ENCODE results near the gene AKT2. TPM values are rescaled to one million over a fixed set of nuclear protein-coding genes. Genes with fewer than 3 reads are reported as not detected.

The AKT2 gene
- total RNA-seq, 2 donors from 2014 or later = 190 to 208 TPM

- Histone ChIP-seq H3K4me1 (ENCODE audit: control insufficient read depth, insufficient read depth, low read length) (no peaks in the 10 kb centered on the region), H3K27ac (ENCODE audit: low read depth, low read length) (no peak overlapping the region), H3K9ac (ENCODE audit: extremely low read depth, low read length, poor library complexity, severe bottlenecking) (no peak overlapping the region), H3K9me3 (ENCODE audit: control insufficient read depth, low read length) (no peaks in the 10 kb centered on the region), H3K4me3 (ENCODE audit: low read length) (no peak overlapping the region), H3K27me3 (ENCODE audit: control insufficient read depth, insufficient read depth, low read length, poor library complexity, severe bottlenecking) (no peaks in the 10 kb centered on the region), H3K36me3 (ENCODE audit: control insufficient read depth, insufficient read depth, low read length) (peaks cover 17% of the 10 kb centered on the region)
- no peaks in the 10 kb centered on the region for H3K27me3 Mint-ChIP-seq (ENCODE audit: insufficient read depth)
- no peak for DNase-seq
- WGBS, 2 experiments (ENCODE audit: insufficient coverage in 1 of 2, insufficient read length in 1 of 2) = 93 to 94% methylated on average over 5 of the region's 5 CpGs
- H3K9me3 Mint-ChIP-seq = no peaks in the 10 kb centered on the region
- no peak overlapping the region for H3K4me3 Mint-ChIP-seq
- H3K36me3 Mint-ChIP-seq (ENCODE audit: low read depth) = peaks cover 13% of the 10 kb centered on the region
- TF ChIP-seq, protein P1, sequence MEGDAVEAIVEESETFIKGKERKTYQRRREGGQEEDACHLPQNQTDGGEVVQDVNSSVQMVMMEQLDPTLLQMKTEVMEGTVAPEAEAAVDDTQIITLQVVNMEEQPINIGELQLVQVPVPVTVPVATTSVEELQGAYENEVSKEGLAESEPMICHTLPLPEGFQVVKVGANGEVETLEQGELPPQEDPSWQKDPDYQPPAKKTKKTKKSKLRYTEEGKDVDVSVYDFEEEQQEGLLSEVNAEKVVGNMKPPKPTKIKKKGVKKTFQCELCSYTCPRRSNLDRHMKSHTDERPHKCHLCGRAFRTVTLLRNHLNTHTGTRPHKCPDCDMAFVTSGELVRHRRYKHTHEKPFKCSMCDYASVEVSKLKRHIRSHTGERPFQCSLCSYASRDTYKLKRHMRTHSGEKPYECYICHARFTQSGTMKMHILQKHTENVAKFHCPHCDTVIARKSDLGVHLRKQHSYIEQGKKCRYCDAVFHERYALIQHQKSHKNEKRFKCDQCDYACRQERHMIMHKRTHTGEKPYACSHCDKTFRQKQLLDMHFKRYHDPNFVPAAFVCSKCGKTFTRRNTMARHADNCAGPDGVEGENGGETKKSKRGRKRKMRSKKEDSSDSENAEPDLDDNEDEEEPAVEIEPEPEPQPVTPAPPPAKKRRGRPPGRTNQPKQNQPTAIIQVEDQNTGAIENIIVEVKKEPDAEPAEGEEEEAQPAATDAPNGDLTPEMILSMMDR (conservative IDR thresholded peaks at IDR 0.05) = no peak
- H3K4me1 Mint-ChIP-seq = no peaks in the 10 kb centered on the region
- H3K27ac Mint-ChIP-seq = no peak overlapping the region
Measured at GRCh38 chr19:40315812-40316470, 30.8 kb upstream of the AKT2 start.

DNA sequence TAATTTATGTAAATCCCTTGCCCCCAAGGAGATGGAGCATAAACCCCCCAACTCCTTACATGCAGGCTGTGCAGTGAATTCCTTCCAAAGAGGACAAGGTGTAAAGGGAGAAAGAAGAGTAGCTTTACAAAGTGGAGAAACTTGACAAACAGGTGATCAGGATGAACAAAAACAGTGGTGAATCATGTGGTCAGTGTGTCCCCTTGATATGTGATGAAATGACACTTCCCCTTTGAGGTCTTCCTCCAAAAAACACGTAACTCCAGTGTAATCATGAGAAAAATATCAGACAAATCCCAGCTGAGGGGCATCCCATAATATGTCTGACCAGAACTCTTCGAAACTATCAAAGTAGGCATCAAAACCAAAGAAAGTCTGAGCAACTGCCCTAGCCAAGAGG lies 29.5 kb upstream of the AKT2 start:
- no peaks in the 10 kb centered on the region for H3K9me3 ChIP-seq (ENCODE audit: control insufficient read depth, low read length)
- Mint-ChIP-seq H3K9me3 (no peaks in the 10 kb centered on the region), H3K4me3 (no peak overlapping the region), H3K27me3 (ENCODE audit: insufficient read depth) (no peaks in the 10 kb centered on the region), H3K4me1 (no peaks in the 10 kb centered on the region), H3K36me3 (ENCODE audit: low read depth) (peaks cover 4% of the 10 kb centered on the region), H3K27ac (no peak overlapping the region)
- H3K9ac ChIP-seq (ENCODE audit: extremely low read depth, low read length, poor library complexity, severe bottlenecking) = no peak overlapping the region
- no peak for DNase-seq
- 86 to 100% methylated on average over 2 of the region's 2 CpGs for WGBS, 2 experiments (ENCODE audit: insufficient coverage in 1 of 2, insufficient read length in 1 of 2)
- peaks cover 17% of the 10 kb centered on the region for H3K36me3 ChIP-seq (ENCODE audit: control insufficient read depth, insufficient read depth, low read length)
- TF ChIP-seq, protein P1 (conservative IDR thresholded peaks at IDR 0.05) = no peak
- no peak overlapping the region for H3K4me3 ChIP-seq (ENCODE audit: low read length)
- H3K27me3 ChIP-seq (ENCODE audit: control insufficient read depth, insufficient read depth, low read length, poor library complexity, severe bottlenecking) = no peaks in the 10 kb centered on the region
- H3K4me1 ChIP-seq (ENCODE audit: control insufficient read depth, insufficient read depth, low read length) = no peaks in the 10 kb centered on the region
- no peak overlapping the region for H3K27ac ChIP-seq (ENCODE audit: low read depth, low read length)

DNA sequence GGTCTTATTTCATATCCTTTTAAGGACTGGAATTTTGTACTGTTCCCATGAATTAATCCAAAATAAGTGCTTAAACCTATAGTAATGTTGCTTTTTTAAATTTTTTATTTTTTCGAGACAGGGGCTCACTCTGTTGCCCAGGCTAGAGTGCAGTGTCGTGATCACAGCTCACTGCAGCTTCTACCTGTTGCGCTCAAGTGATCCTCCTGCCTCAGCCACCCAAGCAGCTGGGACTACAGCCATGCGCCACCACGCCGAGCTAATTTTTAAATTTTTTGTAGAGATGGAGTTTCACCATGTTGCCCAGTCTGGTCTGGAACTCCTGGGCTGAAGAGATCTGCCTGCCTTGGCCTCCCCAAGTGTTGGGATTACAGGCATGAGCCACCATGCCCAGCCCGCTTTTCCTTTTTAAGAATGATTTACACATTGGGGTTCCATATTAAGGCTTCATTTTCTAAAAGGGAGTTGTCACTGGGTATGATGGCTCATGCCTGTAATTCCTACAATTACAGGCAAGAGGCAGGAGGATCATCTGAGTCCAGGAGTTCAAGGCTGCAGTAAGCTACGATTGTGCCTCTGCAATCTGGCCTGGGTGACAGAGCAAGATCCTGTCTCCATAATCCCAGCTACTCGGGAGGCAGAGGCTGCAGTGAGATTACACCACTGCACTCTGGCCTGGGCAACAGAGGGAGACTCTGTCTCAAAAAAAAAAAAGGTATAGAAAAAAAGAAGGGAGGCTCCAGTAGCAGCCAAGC lies 28.3 kb upstream of the AKT2 start:
- H3K27me3 Mint-ChIP-seq (ENCODE audit: insufficient read depth) = no peaks in the 10 kb centered on the region
- TF ChIP-seq, protein P1 (conservative IDR thresholded peaks at IDR 0.05) = no peak
- no peaks in the 10 kb centered on the region for H3K27me3 ChIP-seq (ENCODE audit: control insufficient read depth, insufficient read depth, low read length, poor library complexity, severe bottlenecking)

More for the DNA sequence above, 28.3 kb upstream of the AKT2 start:
- no peak overlapping the region for H3K27ac ChIP-seq (ENCODE audit: low read depth, low read length)
- H3K4me3 ChIP-seq (ENCODE audit: low read length) = no peak overlapping the region
- no peak overlapping the region for H3K4me3 Mint-ChIP-seq
- H3K27ac Mint-ChIP-seq = no peak overlapping the region
- 93 to 97% methylated on average over 8 to 9 of the region's 9 CpGs for WGBS, 2 experiments (ENCODE audit: insufficient coverage in 1 of 2, insufficient read length in 1 of 2)
- H3K36me3 ChIP-seq (ENCODE audit: control insufficient read depth, insufficient read depth, low read length) = peaks cover 12% of the 10 kb centered on the region
- DNase-seq = no peak
- no peak overlapping the region for H3K9ac ChIP-seq (ENCODE audit: extremely low read depth, low read length, poor library complexity, severe bottlenecking)
- no peaks in the 10 kb centered on the region for H3K4me1 ChIP-seq (ENCODE audit: control insufficient read depth, insufficient read depth, low read length)
- no peaks in the 10 kb centered on the region for H3K9me3 Mint-ChIP-seq
- peaks cover 4% of the 10 kb centered on the region for H3K36me3 Mint-ChIP-seq (ENCODE audit: low read depth)
- H3K9me3 ChIP-seq (ENCODE audit: control insufficient read depth, low read length) = no peaks in the 10 kb centered on the region
- H3K4me1 Mint-ChIP-seq = no peaks in the 10 kb centered on the region
